ENCODE results near the gene ABCB9.

GRCh38 chr12:122966743-122967550, 684 bp upstream of the ABCB9 start:
- no peak for TF ChIP-seq POLR2A (IDR thresholded peaks at IDR 0.05)
- no peak for TF ChIP-seq CTCF (IDR thresholded peaks at IDR 0.05)
